ENCODE measurements around the gene KCNJ12.

Gene KCNJ12

DNA sequence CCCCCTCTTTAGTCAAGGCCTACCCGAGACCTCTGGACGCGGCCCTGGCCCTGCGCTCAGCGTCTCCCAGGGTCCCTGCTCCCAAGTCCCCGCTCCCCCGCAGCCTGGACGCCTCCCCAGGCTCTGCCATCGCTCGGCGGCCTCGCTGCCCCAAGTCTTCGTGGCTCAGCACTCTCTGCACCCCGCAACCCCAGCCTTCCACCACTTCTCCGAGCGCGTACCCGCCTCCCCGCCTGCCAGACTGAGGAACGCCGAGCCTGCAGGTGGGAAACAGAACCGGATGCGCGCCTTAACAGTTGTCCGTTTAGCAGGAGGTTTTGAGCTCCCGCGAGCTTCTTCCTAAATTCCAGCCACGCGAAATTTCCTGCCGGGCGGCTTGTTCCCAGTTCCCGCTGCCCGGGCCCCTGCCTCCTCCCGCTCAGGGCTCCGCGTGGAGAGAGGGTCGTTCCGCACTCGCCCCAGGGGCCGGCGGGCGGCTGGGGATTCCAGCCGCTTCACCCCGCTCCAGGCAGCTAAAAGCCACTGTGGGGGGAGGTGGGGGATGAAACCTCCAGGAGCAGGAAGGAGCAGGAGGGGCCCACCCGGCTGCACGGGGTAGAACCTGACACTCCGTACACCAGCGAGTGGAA, 87.7 kb downstream of the KCNJ12 start:
- Histone ChIP-seq H3K4me2 (ENCODE audit: insufficient read depth, low read length) (no peak overlapping the region), H3K4me3 (ENCODE audit: low read depth in 1 of 2, low read length in 2 of 2) (no peak overlapping the region)
- DNase-seq = no peak

DNA sequence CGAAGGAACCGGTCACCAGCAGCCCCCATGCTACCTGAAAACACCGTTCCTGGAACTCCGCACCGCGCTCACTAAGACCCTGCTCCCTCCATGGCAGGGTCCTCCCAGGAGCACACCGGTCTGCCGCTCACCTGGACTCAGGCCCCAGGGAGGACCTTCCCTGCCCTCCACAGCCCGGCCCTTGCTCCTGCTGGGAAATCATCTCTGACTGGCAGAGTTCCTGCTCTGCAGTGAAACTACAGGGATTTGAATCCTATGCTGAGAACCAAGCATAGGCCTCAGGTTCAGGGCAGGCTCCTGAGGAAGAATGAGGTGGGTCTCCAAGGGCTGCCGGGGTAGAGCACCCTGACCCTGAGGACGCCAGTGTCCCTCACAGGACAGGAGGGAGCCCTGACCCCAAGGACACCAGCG, 88.5 kb downstream of the KCNJ12 start:
- TF ChIP-seq, protein P1, sequence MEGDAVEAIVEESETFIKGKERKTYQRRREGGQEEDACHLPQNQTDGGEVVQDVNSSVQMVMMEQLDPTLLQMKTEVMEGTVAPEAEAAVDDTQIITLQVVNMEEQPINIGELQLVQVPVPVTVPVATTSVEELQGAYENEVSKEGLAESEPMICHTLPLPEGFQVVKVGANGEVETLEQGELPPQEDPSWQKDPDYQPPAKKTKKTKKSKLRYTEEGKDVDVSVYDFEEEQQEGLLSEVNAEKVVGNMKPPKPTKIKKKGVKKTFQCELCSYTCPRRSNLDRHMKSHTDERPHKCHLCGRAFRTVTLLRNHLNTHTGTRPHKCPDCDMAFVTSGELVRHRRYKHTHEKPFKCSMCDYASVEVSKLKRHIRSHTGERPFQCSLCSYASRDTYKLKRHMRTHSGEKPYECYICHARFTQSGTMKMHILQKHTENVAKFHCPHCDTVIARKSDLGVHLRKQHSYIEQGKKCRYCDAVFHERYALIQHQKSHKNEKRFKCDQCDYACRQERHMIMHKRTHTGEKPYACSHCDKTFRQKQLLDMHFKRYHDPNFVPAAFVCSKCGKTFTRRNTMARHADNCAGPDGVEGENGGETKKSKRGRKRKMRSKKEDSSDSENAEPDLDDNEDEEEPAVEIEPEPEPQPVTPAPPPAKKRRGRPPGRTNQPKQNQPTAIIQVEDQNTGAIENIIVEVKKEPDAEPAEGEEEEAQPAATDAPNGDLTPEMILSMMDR (IDR thresholded peaks at IDR 0.05; ENCODE audit: borderline replicate concordance, extremely low read depth, low read length, poor library complexity, severe bottlenecking) = no peak
- H3K4me2 ChIP-seq (ENCODE audit: insufficient read depth, low read length) = no peak overlapping the region
- H3K4me1 ChIP-seq (ENCODE audit: insufficient read depth, low read length) = no peaks in the 10 kb centered on the region
- H3K9me3 ChIP-seq (ENCODE audit: insufficient read depth, low read length, severe bottlenecking) = no peaks in the 10 kb centered on the region
- no peaks in the 10 kb centered on the region; the same call in 1 of the 2 replicates for H4K20me1 ChIP-seq (ENCODE audit: insufficient read depth, low read length)
- DNase-seq (no peak), ATAC-seq (ENCODE audit: insufficient read depth, low read depth) (no peak)
- H2AFZ ChIP-seq (ENCODE audit: low read depth, low read length) = no peak overlapping the region
- H3K79me2 ChIP-seq (ENCODE audit: insufficient read depth, low read length) = no peaks in the 10 kb centered on the region
- H3K9ac ChIP-seq (ENCODE audit: low read depth, low read length) = no peak overlapping the region
- peaks cover 4% of the 10 kb centered on the region for H3K27me3 ChIP-seq (ENCODE audit: insufficient read depth, low read length, poor library complexity)
- H3K4me3 ChIP-seq (ENCODE audit: low read depth in 1 of 2, low read length in 2 of 2) = no peak overlapping the region
- no peak overlapping the region for H3K27ac ChIP-seq (ENCODE audit: low read length)
- no peaks in the 10 kb centered on the region for H3K36me3 ChIP-seq (ENCODE audit: insufficient read depth, low read length)

More for the DNA sequence above, 87.7 kb downstream of the KCNJ12 start:
- no peaks in the 10 kb centered on the region for H3K79me2 ChIP-seq (ENCODE audit: insufficient read depth, low read length)
- no peak for ATAC-seq (ENCODE audit: insufficient read depth, low read depth)
- no peaks in the 10 kb centered on the region for H3K4me1 ChIP-seq (ENCODE audit: insufficient read depth, low read length)
- no peak overlapping the region for H3K9ac ChIP-seq (ENCODE audit: low read depth, low read length)
- no peak overlapping the region for H2AFZ ChIP-seq (ENCODE audit: low read depth, low read length)
- H3K27me3 ChIP-seq (ENCODE audit: insufficient read depth, low read length, poor library complexity) = peaks cover 4% of the 10 kb centered on the region
- no peaks in the 10 kb centered on the region for H3K36me3 ChIP-seq (ENCODE audit: insufficient read depth, low read length)
- no peaks in the 10 kb centered on the region for H3K9me3 ChIP-seq (ENCODE audit: insufficient read depth, low read length, severe bottlenecking)
- H4K20me1 ChIP-seq (ENCODE audit: insufficient read depth, low read length) = no peaks in the 10 kb centered on the region; the same call in 1 of the 2 replicates
- no peak overlapping the region for H3K27ac ChIP-seq (ENCODE audit: low read length)
- no peak for TF ChIP-seq EZH2 (IDR thresholded peaks at IDR 0.05; ENCODE audit: borderline replicate concordance, low read depth, low read length, severe bottlenecking)
- TF ChIP-seq, protein P1 (IDR thresholded peaks at IDR 0.05; ENCODE audit: borderline replicate concordance, extremely low read depth, low read length, poor library complexity, severe bottlenecking) = no peak

DNA sequence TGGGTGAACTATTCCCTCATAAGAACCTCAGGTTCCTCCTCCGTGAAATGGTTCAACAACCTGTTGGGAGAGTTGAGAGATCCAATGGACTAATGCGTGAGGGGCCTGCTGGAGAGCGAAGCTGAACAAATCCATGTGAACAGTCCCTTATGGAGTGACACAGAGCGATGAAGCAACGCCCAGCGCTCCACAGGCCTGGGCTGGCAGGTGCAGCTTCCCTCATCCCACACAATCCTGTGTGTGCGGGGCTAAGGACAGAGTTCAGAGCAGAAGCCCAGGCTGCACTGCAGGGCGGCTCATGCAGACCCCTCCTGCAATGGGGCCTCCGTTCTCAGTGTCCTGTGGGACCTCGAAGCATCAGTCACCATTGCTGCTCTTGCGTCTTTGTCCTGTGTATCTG, 90.4 kb downstream of the KCNJ12 start:
- TF ChIP-seq EZH2 (IDR thresholded peaks at IDR 0.05; ENCODE audit: borderline replicate concordance, low read depth, low read length, severe bottlenecking) = no peak
- TF ChIP-seq, protein P1 (IDR thresholded peaks at IDR 0.05; ENCODE audit: borderline replicate concordance, extremely low read depth, low read length, poor library complexity, severe bottlenecking) = no peak
- no peak overlapping the region for H3K4me2 ChIP-seq (ENCODE audit: insufficient read depth, low read length)
- no peak overlapping the region; the same call in 1 of the 2 replicates for H2AFZ ChIP-seq (ENCODE audit: low read depth, low read length)
- no peaks in the 10 kb centered on the region for H3K4me1 ChIP-seq (ENCODE audit: insufficient read depth, low read length)
- no peaks in the 10 kb centered on the region; the same call in 1 of the 2 replicates for H4K20me1 ChIP-seq (ENCODE audit: insufficient read depth, low read length)
- no peaks in the 10 kb centered on the region for H3K9me3 ChIP-seq (ENCODE audit: insufficient read depth, low read length, severe bottlenecking)
- no peaks in the 10 kb centered on the region for H3K79me2 ChIP-seq (ENCODE audit: insufficient read depth, low read length)
- no peak for ATAC-seq (ENCODE audit: insufficient read depth, low read depth)
- no peak overlapping the region for H3K4me3 ChIP-seq (ENCODE audit: low read depth in 1 of 2, low read length in 2 of 2)
- peaks cover 4% of the 10 kb centered on the region for H3K27me3 ChIP-seq (ENCODE audit: insufficient read depth, low read length, poor library complexity)
- H3K27ac ChIP-seq (ENCODE audit: low read length) = no peak overlapping the region
- no peak for DNase-seq
- no peak overlapping the region for H3K9ac ChIP-seq (ENCODE audit: low read depth, low read length)
- H3K36me3 ChIP-seq (ENCODE audit: insufficient read depth, low read length) = no peaks in the 10 kb centered on the region
